Ascending aorta (tissue), 2 donors: Measurements from ENCODE around the gene PIK3CD. TPM values are rescaled to one million over a fixed set of nuclear protein-coding genes. Genes with fewer than 3 reads are reported as not detected.

ENCODE experiments used
- DNase-seq, 2 donors: peaks; one replicate each; pipeline ENCODE4 v3.0.0-alpha.2; 2019; ENCODE audit warnings: low spot score in 2 of 2
- H3K27ac ChIP-seq, 2 donors: fragments of 200-600 bp; sonication (generic); one replicate each; pipeline ENCODE4 v1.5.1; 2016 to 2017; ENCODE audit warnings: mild to moderate bottlenecking in 1 of 2
- H3K27me3 ChIP-seq: fragments of 200-600 bp; sonication (generic); one replicate; pipeline ENCODE4 v1.5.1; 2017
- H3K36me3 ChIP-seq, 2 donors: fragments of 200-600 bp; sonication (generic); one replicate each; pipeline ENCODE4 v1.5.1; 2016
- H3K4me1 ChIP-seq, 2 donors: fragments of 200-600 bp; sonication (generic); one replicate each; pipeline ENCODE4 v1.5.1; 2016 to 2017; ENCODE audit warnings: mild to moderate bottlenecking in 1 of 2
- H3K4me3 ChIP-seq, 2 donors: fragments of 200-600 bp; sonication (generic); one replicate each; pipeline ENCODE4 v1.5.1; 2016 to 2017; ENCODE audit warnings: mild to moderate bottlenecking in 1 of 2
- H3K9me3 ChIP-seq, 2 donors: fragments of 200-600 bp; sonication (generic); one replicate each; pipeline ENCODE4 v1.5.1; 2016
- CTCF ChIP-seq, 3 experiments: fragments of 200-600 bp in 2 of 3; fragments of 450-650 bp in 1 of 3; sonication (generic) in 2 of 3; IDR thresholded peaks; one replicate each; pipeline ENCODE4 v1.5.1; 2016 to 2019; ENCODE audit warnings: antibody characterized with exemption in 3 of 3, mild to moderate bottlenecking in 1 of 3, moderate library complexity in 1 of 3
- intact Hi-C: fragments of 100-400 bp; cut with DNase I; formaldehyde crosslinking; loops from one replicate; pipeline ENCODE4 v1.15.1; 2023
- total RNA-seq: library from RNA; depleted of rRNA; stranded (reverse); fragments of >200 nt; gene quantifications from one replicate; pipeline ENCODE4 v1.1.0, GENCODE V29; 2016

Gene PIK3CD
- total RNA-seq, 1 donor from 2014 or later, result 19.7 TPM

GRCh38 chr1:9659328-9659727 lies 7.8 kb downstream of the PIK3CD start:
- TF ChIP-seq CTCF (IDR thresholded peaks at IDR 0.05), result no peak
- no peak overlapping the region for H3K4me3 ChIP-seq
- H3K9me3 ChIP-seq, result no peaks in the 10 kb centered on the region
- H3K36me3 ChIP-seq, result no peaks in the 10 kb centered on the region
- DNase-seq, result no peak
- H3K27ac ChIP-seq, result no peak overlapping the region
- intact Hi-C loops, result no loop called here
- H3K4me1 ChIP-seq, result no peaks in the 10 kb centered on the region
- H3K27me3 ChIP-seq, result no peaks in the 10 kb centered on the region

- no peak overlapping the region for H3K27ac ChIP-seq
- intact Hi-C loops, result no loop called here
- H3K4me3 ChIP-seq, result no peak overlapping the region
- no peaks in the 10 kb centered on the region for H3K27me3 ChIP-seq
- no peak for TF ChIP-seq CTCF (IDR thresholded peaks at IDR 0.05)
- H3K36me3 ChIP-seq, result no peaks in the 10 kb centered on the region
- H3K9me3 ChIP-seq, result no peaks in the 10 kb centered on the region
- no peaks in the 10 kb centered on the region for H3K4me1 ChIP-seq
- no peak for DNase-seq
These were observed 11.7 kb downstream of the PIK3CD start for GRCh38 chr1:9663257-9663656.

GRCh38 chr1:9665193-9665592 lies 13.7 kb downstream of the PIK3CD start:
- no peaks in the 10 kb centered on the region for H3K27me3 ChIP-seq
- no peaks in the 10 kb centered on the region for H3K9me3 ChIP-seq
- H3K36me3 ChIP-seq, result no peaks in the 10 kb centered on the region
- H3K4me1 ChIP-seq, result no peaks in the 10 kb centered on the region
- H3K27ac ChIP-seq, result no peak overlapping the region
- H3K4me3 ChIP-seq, result no peak overlapping the region
- DNase-seq, result no peak
- TF ChIP-seq CTCF (IDR thresholded peaks at IDR 0.05), result no peak
- intact Hi-C loops, result no loop called here

- Histone ChIP-seq H3K4me1 (no peaks in the 10 kb centered on the region), H3K27ac (no peak overlapping the region), H3K9me3 (no peaks in the 10 kb centered on the region), H3K4me3 (no peak overlapping the region), H3K27me3 (no peaks in the 10 kb centered on the region), H3K36me3 (no peaks in the 10 kb centered on the region)
- no peak for DNase-seq
- TF ChIP-seq CTCF (IDR thresholded peaks at IDR 0.05), result no peak
- intact Hi-C loops, result no loop called here
These were observed 16.5 kb downstream of the PIK3CD start for GRCh38 chr1:9668080-9668479.

GRCh38 chr1:9670085-9670484 lies 18.6 kb downstream of the PIK3CD start:
- intact Hi-C loops, result no loop called here

More at GRCh38 chr1:9670085-9670484, 18.6 kb downstream of the PIK3CD start:
- no peaks in the 10 kb centered on the region for H3K36me3 ChIP-seq
- no peak for TF ChIP-seq CTCF (IDR thresholded peaks at IDR 0.05)
- H3K27ac ChIP-seq, result no peak overlapping the region
- H3K27me3 ChIP-seq, result no peaks in the 10 kb centered on the region
- no peak overlapping the region for H3K4me3 ChIP-seq
- H3K9me3 ChIP-seq, result no peaks in the 10 kb centered on the region
- DNase-seq, result no peak
- H3K4me1 ChIP-seq, result no peaks in the 10 kb centered on the region
